Myometrial cell (primary cell): ENCODE data around the gene RIIAD1. TPM values are rescaled to one million over a fixed set of nuclear protein-coding genes. Genes with fewer than 3 reads are reported as not detected.

ENCODE experiments used
- total RNA-seq: library from RNA; depleted of rRNA; stranded (reverse); fragments of >200 nt; gene quantifications from 2 replicates; pipeline ENCODE4 v1.2.3, GENCODE V29; 2015

Gene RIIAD1, protein sequence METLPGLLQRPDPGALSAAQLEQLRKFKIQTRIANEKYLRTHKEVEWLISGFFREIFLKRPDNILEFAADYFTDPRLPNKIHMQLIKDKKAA
- total RNA-seq, result not detected in 2 replicates

DNA sequence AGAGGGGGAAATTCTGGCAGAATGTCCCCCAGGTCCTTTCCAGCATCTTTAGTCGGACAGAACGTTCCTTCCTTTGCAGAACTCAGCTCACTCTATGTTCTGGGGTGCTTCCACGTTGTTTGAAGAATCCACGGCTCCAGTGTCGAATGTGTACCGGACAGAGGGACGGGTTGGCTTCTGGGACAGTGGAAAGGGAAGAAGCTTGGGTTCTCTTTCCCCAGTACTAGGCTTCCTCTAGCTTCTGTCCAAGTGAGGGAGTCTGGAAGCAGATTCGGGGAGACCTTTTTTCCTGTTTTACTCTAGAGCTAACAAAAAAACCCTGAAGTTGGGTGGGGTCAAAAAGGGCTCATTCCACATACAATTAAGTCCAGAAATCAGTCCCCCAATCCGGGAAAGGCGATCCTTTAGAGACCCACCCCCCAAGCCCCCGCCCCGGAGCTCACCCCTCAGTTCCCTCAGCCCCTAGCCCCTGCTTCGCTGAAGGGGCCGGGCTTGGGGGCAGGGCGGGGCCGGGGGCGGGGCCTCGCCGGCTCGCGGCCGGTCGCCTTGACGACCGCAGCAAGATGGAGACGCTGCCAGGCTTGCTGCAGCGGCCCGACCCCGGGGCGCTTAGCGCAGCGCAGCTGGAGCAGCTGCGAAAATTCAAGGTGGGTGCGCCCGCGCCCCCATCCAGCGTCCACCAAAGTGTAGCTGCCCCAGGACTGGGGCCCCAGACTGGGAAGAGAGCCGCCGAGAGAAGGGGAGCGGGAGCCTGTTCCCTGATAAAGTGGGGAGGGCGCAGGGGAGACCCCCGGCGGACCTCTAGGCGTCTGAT lies at the start of gene RIIAD1:
Gene RIIAD1 (plus strand): TSS at position 549 of the 814 bp plus-strand sequence. CDS start 15 bp downstream, at position 564.

DNA sequence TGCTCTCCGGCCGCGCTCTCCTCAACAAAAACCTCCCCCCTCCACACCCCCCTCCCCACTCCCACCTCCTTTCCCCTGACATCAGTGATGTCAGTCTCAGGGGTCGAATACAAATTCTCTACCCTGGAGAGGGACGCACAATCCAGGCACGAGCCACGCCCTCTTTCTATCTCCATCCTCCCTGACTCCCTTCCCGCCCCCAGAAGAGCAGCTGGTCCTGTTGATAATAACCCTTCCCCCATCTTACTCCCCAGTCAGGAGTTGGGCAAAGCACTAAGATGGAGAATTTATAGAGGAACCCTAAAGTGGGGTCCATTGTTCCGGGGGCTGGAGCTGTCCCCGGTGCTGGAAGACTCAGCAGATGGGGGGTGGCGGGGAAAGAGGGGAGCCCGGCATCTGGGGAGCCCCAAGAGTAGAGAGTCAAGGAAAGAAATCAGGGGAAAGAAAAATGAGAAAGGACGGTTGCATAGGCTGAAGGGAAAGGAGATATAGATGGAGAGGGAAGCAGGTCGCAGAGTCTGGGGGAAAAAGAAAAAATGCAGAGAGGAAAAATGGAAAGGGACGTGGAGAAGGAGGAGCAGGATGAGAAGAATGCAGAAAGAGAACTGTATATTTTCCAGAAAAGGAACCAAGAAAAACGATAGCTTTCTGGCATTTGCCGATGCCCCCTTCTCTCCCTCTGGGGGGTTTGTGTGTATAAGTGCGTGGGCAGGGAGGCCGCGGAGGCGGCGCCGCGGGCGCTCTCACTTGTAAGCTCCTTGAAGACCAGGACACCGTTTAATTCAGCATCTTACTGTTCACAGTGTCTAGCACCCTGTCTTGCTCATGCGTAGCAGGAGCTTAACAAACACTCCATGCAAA lies 4.3 kb upstream of the RIIAD1 start, which contains the start of gene CELF3:
Gene CELF3 (minus strand): TSS at position 33 of the 861 bp plus-strand sequence. CDS start 783 bp downstream, outside the sequence.

DNA sequence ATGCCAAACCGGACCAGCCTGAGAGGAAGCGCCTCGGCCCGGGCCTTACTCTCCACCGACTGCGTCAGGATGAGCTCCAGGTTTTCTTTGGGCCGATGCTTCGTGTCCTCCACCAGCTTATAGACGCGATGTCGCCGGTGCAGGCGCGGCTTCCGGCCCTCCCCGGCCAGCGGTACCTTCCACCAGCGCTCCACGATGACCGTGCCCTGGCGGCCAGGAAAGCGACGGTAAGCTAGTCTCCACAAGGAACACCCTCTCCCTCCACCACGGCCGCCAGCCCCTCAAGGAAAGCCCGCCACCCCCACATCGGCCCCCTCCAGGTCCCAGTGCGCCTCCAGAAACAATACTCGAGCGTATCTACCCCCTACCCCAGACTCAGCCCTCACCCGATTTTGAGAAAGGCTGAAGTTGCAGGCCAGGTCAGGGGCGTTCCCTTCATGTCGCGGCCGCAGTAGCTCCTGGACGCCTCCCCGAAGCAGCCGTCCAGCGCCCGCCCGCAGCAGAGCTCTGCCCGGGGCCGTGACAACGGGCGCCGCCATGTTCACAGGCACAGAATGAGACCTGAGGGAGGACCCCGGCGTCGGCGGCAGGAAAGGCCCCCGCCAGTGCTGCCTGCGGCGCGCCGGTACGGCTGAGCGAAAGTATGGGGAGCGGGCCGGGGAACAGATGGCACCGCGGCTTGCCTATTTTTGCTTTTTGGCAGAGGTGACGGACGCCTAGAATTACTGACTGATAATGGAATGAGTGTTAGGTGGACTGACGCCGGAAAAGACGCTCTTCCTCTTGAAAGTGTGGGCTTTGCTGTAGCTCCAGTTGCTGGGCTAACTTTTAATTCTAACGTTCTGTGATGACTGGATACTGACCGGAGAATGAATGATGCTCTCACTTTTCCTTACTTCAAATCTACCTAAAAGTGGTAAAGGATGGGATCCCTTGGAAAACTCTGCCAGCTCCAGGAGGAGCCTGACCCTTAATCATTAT lies 41.9 kb downstream of the RIIAD1 start, which contains the start of gene MRPL9:
Gene MRPL9 (minus strand): TSS at position 556 of the 981 bp plus-strand sequence. CDS start 17 bp downstream, at position 539.

Other genes with a start within 250 kb of the RIIAD1 start
- gene CGN, start 210.1 kb upstream of the RIIAD1 start, total RNA-seq, result not detected in 2 replicates
- 8.1 and 8.5 TPM in 2 replicates for gene TUFT1, start 181.2 kb upstream of the RIIAD1 start, total RNA-seq
- 13.3 and 16.0 TPM in 2 replicates for gene SNX27, start 109.5 kb upstream of the RIIAD1 start, total RNA-seq
- 0.86 TPM in 1 of 2 replicates, not detected in the other for gene CELF3, start 4.7 kb upstream of the RIIAD1 start, total RNA-seq
- gene MRPL9, start 42.0 kb downstream of the RIIAD1 start, total RNA-seq, result 85.8 and 118 TPM in 2 replicates
- gene TDRKH, start 69.0 kb downstream of the RIIAD1 start, total RNA-seq, result 5.8 and 9.5 TPM in 2 replicates
- not detected in 2 replicates for gene LINGO4, start 83.9 kb downstream of the RIIAD1 start, total RNA-seq
- not detected in 2 replicates for gene RORC, start 110.3 kb downstream of the RIIAD1 start, total RNA-seq
- not detected in 2 replicates for gene C2CD4D, start 118.3 kb downstream of the RIIAD1 start, total RNA-seq
- gene THEM5, start 132.2 kb downstream of the RIIAD1 start, total RNA-seq, result not detected in 2 replicates
- gene THEM4, start 188.0 kb downstream of the RIIAD1 start, total RNA-seq, result 5.2 and 11.3 TPM in 2 replicates